NB4 (cell line): ENCODE measurements around the gene SMAD3.
A peak's percentile ranks its signal among the peaks of the same experiment; 100 is the strongest.
"Not testable (repeated sequence)": the region's sequence is repeated elsewhere in the genome, so short reads cannot be mapped to it uniquely, and the experiment has no call there.

ENCODE experiments used
- DNase-seq: peaks from one replicate; pipeline ENCODE4 v3.0.0; 2010; ENCODE audit warnings: low read depth
- H3K4me3 ChIP-seq: one replicate; pipeline ENCODE4 v1.5.1; 2011; ENCODE audit warnings: mild to moderate bottlenecking, low read depth, low read length, moderate library complexity
- CTCF ChIP-seq: IDR thresholded peaks from one replicate; pipeline ENCODE4 v1.5.1; 2012; ENCODE audit warnings: low read depth, low read length
- MAX ChIP-seq: IDR thresholded peaks from 2 replicates; pipeline ENCODE4 v1.6.1; 2011; ENCODE audit warnings: low read depth, low read length
- MYC ChIP-seq: IDR thresholded peaks from 2 replicates; pipeline ENCODE4 v1.6.1; 2011; ENCODE audit warnings: low read depth, low read length
- POLR2A ChIP-seq: IDR thresholded peaks from 2 replicates; pipeline ENCODE4 v1.6.1; 2011; ENCODE audit warnings: mild to moderate bottlenecking; ENCODE audit not compliant: insufficient read length; ENCODE audit errors: extremely low read depth

The SMAD3 gene

GRCh38 chr15:67021455-67021854 is 43.9 kb upstream of the SMAD3 start:
- TF ChIP-seq MAX: no peak
- no peak for TF ChIP-seq POLR2A
- TF ChIP-seq CTCF: no peak
- TF ChIP-seq MYC: no peak

DNA sequence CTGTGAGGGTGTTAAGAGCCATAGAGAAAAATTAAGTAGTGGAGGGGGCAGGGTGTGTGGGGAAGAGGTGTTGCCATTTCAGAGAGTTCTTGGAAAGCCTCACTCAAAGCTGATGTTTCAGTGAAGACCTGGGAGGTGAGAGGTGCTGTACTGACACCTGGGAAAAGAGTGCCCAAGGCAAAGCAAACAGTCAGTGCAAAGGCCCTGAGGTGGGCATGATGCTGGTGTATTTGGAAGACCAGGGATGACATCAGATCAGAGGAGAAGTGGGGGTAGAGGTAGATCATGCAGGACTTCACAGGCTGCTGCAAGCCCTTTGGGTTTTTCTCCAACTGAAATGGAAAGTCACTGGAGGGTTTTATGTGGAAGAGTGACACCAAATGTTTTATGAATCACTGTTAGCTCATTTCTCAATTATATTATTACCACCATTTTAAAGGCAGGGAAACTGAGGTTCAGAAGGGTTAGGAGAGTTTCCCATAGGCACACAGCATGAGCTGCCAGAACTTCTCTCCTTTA is 42.8 kb upstream of the SMAD3 start:
- DNase-seq: no peak
- no peak for TF ChIP-seq POLR2A

More at GRCh38 chr15:67021455-67021854, 43.9 kb upstream of the SMAD3 start:
- no peak for DNase-seq
- no peak overlapping the region for H3K4me3 ChIP-seq

DNA sequence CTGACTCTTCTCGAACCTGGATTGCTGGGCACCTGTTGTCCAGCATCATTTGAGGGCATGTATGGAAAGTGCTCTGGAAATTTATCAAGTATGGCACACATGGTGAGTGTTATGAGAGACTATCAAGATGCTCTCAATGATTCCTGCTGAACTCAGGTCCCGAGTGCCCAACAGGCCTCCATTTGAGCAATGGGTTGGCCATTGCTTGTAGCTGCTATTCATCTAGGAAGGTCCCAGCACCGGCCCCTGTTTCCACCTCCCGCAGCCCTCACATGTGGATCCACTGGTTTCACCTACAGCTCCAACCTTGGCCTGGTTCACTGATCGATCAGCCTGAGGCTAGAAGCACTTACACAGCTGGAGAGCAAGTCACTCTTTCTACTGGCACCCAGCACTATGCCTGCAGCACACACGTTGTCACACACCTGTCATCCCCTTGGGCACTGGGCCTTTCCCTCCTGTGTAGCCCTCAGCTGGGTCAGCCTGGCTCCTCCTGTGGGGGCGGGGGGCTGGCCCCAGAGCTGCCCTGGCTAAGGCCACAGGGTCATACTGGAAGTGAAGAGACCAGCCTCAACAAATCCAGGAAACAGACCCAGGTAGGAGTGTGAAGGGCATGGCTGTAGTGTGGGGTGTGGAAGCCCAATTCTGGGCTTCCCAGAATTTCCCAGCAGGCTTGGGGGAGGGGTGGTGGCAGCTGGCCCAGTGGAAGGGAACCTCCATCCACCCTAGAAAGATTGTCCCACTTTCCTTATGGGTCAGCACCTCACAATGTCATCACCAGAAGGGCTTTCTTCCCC is 41.7 kb upstream of the SMAD3 start:
- no peak overlapping the region for H3K4me3 ChIP-seq
- DNase-seq: peak; percentile 18
- TF ChIP-seq MAX: no peak

More for the DNA sequence above, 42.8 kb upstream of the SMAD3 start:
- H3K4me3 ChIP-seq: no peak overlapping the region

DNA sequence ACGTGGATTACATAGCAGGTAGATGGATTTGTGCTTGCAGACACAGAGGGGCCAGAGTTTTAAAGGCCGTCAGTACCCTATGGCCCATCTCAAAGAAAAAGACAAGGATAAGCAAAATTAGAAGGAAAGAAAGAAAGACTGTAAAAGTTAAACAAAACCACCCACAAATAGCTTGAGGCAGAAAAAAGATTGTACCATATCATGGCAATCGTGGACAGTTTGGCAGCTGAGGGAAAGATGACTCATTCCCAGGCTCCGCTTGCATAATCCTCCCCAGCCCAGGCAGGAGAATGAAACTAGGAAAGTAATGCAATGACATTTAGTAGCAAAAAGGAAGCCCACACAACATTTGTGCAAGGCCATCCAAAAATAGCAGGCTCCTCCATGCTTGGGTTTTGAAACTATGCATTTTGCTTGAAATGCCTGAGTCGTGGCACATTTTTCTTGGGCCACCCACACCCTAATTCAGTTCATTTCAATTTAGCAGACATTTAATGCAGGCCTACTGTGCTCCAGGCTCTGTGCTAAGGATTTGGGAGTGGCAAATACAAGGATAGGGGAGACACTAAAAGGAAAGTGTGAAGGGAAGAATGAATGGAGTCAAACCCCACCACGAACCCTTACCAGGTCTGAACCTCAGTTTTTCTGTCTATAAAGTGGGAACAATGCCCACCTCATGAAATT is 40.9 kb upstream of the SMAD3 start:
- DNase-seq: peak; percentile 96
- no peak overlapping the region for H3K4me3 ChIP-seq
- TF ChIP-seq POLR2A (no peak), MAX (peak; percentile 63; the same call in 1 of the 2 replicates), CTCF (no peak), MYC (peak; percentile 86)

GRCh38 chr15:67024998-67025368 is 40.4 kb upstream of the SMAD3 start:
- no peak for DNase-seq

GRCh38 chr15:67025719-67026609 is 39.4 kb upstream of the SMAD3 start:
- peak; percentile 54 for DNase-seq
- TF ChIP-seq POLR2A (no peak), MAX (no peak), MYC (no peak), CTCF (no peak)
- H3K4me3 ChIP-seq: no peak overlapping the region

More at GRCh38 chr15:67024998-67025368, 40.4 kb upstream of the SMAD3 start:
- TF ChIP-seq POLR2A: no peak
- no peak for TF ChIP-seq MAX
- TF ChIP-seq MYC: peak; percentile 28; the same call in 1 of the 2 replicates
- H3K4me3 ChIP-seq: no peak overlapping the region

- no peak overlapping the region for H3K4me3 ChIP-seq
- DNase-seq: peak; percentile 23
- TF ChIP-seq MYC (peak; percentile 25; the same call in 1 of the 2 replicates), CTCF (no peak), MAX (peak; percentile 55), POLR2A (no peak)
These were observed 38.8 kb upstream of the SMAD3 start for GRCh38 chr15:67026610-67026967.

DNA sequence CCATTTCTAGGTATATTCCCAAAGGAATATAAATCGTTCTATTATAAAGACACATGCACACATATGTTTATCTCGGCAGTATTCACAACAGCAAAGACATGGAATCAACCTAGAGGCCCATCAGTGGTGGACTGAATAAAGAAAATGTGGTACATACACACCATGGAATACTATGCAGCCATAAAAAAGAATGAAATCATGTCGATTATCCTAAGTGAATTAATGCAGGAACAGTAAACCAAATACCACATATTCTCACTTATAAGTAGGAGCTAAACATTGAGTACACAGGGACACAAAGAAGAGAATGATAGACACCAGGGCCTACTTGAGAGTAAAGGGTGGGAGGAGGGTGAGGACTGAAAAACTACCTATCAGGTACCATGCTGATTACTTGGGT is 37.0 kb upstream of the SMAD3 start:
- not testable (repeated sequence) for H3K4me3 ChIP-seq, DNase-seq
